ENCODE measurements around the gene CHD9NB.

The CHD9NB gene

GRCh38 chr16:53052519-53053501, at the start of gene CHD9NB:
CHD9NB (minus strand) TSS chr16:53052897; CDS start chr16:53044158, 8,739 bp downstream.
- FAIRE-seq (no peak), DNase-seq (ENCODE audit: insufficient read length, low spot score) (no peak)
- no peak for TF ChIP-seq CTCF (IDR thresholded peaks at IDR 0.05; ENCODE audit: insufficient read depth, missing control alignments)

- DNase-seq (ENCODE audit: insufficient read length, low spot score), result no peak
- no peak for TF ChIP-seq CTCF (IDR thresholded peaks at IDR 0.05; ENCODE audit: insufficient read depth, missing control alignments)
- FAIRE-seq, result no peak
Measured at GRCh38 chr16:53100889-53101288, 48.2 kb upstream of the CHD9NB start.

- DNase-seq (ENCODE audit: insufficient read length, low spot score) (no peak), FAIRE-seq (no peak)
Measured at GRCh38 chr16:53100131-53100748, 47.5 kb upstream of the CHD9NB start.

GRCh38 chr16:53099318-53100130, 46.8 kb upstream of the CHD9NB start:
- DNase-seq (ENCODE audit: insufficient read length, low spot score), result no peak
- no peak for TF ChIP-seq CTCF (IDR thresholded peaks at IDR 0.05; ENCODE audit: insufficient read depth, missing control alignments)
- no peak for FAIRE-seq

More at GRCh38 chr16:53100131-53100748, 47.5 kb upstream of the CHD9NB start:
- no peak for TF ChIP-seq CTCF (IDR thresholded peaks at IDR 0.05; ENCODE audit: insufficient read depth, missing control alignments)

GRCh38 chr16:53098526-53099317, 46.0 kb upstream of the CHD9NB start:
- TF ChIP-seq CTCF (IDR thresholded peaks at IDR 0.05; ENCODE audit: insufficient read depth, missing control alignments), result no peak
- DNase-seq (ENCODE audit: insufficient read length, low spot score) (no peak), FAIRE-seq (no peak)

- FAIRE-seq (no peak), DNase-seq (ENCODE audit: insufficient read length, low spot score) (no peak)
- TF ChIP-seq CTCF (IDR thresholded peaks at IDR 0.05; ENCODE audit: insufficient read depth, missing control alignments), result no peak
Measured at GRCh38 chr16:53097190-53097589, 44.5 kb upstream of the CHD9NB start.

Data from D721Med (cell line).